Brain microvascular endothelial cell (primary cell): ENCODE data around the gene SBNO2.

Experiments
- DNase-seq: peaks from one replicate; pipeline ENCODE4 v3.0.0-alpha.2; 2020
- H3K27ac ChIP-seq: fragments of 250-450 bp; sonication (Bioruptor Pico); 2 replicates; pipeline ENCODE4 v1.5.1; 2020; ENCODE audit warnings: mild to moderate bottlenecking, moderate library complexity
- H3K27me3 ChIP-seq: fragments of 250-450 bp; sonication (Bioruptor Pico); replicated peaks from 2 replicates; pipeline ENCODE4 v1.5.1; 2020; ENCODE audit warnings: mild to moderate bottlenecking
- H3K36me3 ChIP-seq: fragments of 250-450 bp; sonication (Bioruptor Pico); replicated peaks from 2 replicates; pipeline ENCODE4 v1.5.1; 2020; ENCODE audit warnings: mild to moderate bottlenecking
- H3K4me3 ChIP-seq: 2 replicates; pipeline ENCODE4 v1.5.1; 2011; ENCODE audit warnings: low read depth, mild to moderate bottlenecking, control low read depth, low read length, moderate library complexity
- CTCF ChIP-seq: IDR thresholded peaks from 2 replicates; pipeline ENCODE4 v1.5.1; 2011; ENCODE audit warnings: low read depth, mild to moderate bottlenecking, moderate library complexity, low read length, control low read depth, inconsistent platforms; ENCODE audit errors: missing control alignments
- in situ Hi-C: cut with HindIII; loops from 2 replicates; pipeline ENCODE4 v1.10.0; 2017; ENCODE audit warnings: low sequenced_read_pairs, low pct_ligation_motif_present

The SBNO2 gene

GRCh38 chr19:1080360-1081161, 93.5 kb downstream of the SBNO2 start:
- no peaks in the 10 kb centered on the region for H3K27me3 ChIP-seq
- no peak for DNase-seq
- H3K4me3 ChIP-seq: no peak overlapping the region
- in situ Hi-C loops: no loop called here
- H3K27ac ChIP-seq: no peak overlapping the region
- no peaks in the 10 kb centered on the region for H3K36me3 ChIP-seq
- no peak for TF ChIP-seq CTCF

GRCh38 chr19:1079566-1080111, 94.4 kb downstream of the SBNO2 start:
- H3K36me3 ChIP-seq: no peaks in the 10 kb centered on the region
- H3K27me3 ChIP-seq: no peaks in the 10 kb centered on the region
- DNase-seq: no peak
- no peak overlapping the region for H3K4me3 ChIP-seq
- H3K27ac ChIP-seq: no peak overlapping the region
- in situ Hi-C loops: no loop called here
- no peak for TF ChIP-seq CTCF

GRCh38 chr19:1076951-1077350, 97.1 kb downstream of the SBNO2 start:
- DNase-seq: no peak
- H3K4me3 ChIP-seq: no peak overlapping the region
- in situ Hi-C loops: no loop called here

GRCh38 chr19:1076046-1076386, 98.1 kb downstream of the SBNO2 start:
- no peak for DNase-seq
- TF ChIP-seq CTCF: no peak
- Histone ChIP-seq H3K4me3 (no peak overlapping the region), H3K27me3 (peaks cover 1% of the 10 kb centered on the region), H3K27ac (no peak overlapping the region), H3K36me3 (no peaks in the 10 kb centered on the region)
- in situ Hi-C loops: no loop called here

More at GRCh38 chr19:1076951-1077350, 97.1 kb downstream of the SBNO2 start:
- Histone ChIP-seq H3K36me3 (no peaks in the 10 kb centered on the region), H3K27ac (no peak overlapping the region), H3K27me3 (no peaks in the 10 kb centered on the region)
- no peak for TF ChIP-seq CTCF

DNA sequence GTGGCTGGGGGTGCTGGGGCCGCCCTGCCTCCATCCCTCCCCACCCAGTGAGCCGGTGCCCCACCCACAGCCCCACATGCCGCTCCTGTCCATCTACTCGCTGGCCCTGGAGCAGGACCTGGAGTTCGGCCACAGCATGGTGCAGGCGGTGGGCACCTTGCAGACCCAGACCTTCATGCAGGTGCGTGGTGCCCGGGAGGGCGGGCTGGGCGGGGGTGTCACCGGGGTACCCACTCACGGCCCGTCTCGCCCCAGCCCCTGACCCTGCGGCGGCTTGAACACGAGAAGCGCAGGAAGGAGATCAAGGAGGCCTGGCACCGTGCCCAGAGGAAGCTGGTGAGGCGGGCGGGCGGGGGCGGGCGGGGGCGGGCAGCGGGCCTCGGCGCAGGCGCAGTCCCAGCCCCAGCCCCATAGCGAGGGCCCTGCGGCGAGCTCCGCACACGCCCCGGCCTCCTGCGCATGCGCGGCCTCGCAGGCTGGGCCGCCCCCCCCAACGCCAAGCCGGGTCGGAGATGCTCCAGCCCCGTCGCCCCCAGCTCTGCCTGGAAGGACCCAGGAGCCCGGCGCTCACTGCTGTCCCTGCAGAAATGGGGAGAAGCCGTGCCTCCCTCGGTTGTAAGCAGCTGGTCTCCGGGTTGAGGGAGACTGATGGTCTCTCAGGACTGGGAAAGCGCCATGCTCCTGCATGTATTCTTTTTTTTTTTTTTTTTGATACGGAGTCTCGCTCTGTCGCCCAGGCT, 99.4 kb downstream of the SBNO2 start:
- TF ChIP-seq CTCF: no peak
- in situ Hi-C loops: no loop called here
- Histone ChIP-seq H3K27ac (no peak overlapping the region), H3K4me3 (no peak overlapping the region), H3K36me3 (no peaks in the 10 kb centered on the region), H3K27me3 (peaks cover 7% of the 10 kb centered on the region)
- no peak for DNase-seq
